ENCODE data around the gene MAMSTR.
A peak's percentile ranks its signal among the peaks of the same experiment; 100 is the strongest.
"Not testable (repeated sequence)": the region's sequence is repeated elsewhere in the genome, so short reads cannot be mapped to it uniquely, and the experiment has no call there.

MAMSTR gene

DNA sequence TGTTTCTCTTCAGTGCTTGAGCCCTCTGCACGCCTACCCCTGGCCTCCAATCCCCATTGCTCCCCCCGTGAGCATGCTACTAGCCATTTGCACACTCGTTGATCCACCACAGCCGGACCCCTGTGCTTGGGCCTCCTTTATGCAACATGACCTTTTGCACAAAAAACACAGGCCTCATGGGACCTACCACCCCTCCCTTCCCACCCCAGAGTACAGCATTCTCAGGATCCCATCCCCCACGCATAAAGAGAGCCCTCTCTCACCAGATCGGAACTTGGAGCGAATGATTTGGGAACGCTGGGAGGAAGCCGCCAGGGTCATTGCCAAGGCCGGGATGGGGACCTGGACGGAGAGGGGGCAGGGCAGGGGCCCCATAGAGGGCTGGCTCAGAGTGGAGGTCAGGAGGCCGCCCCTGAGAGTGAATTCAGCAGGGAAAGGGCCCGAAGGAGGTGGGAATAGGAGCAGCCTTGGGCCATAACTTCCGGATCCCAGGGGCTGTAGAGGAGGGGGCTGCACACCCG is 754 bp downstream of the MAMSTR start:
- DNase-seq (ENCODE audit: low read depth in 2 of 2), result no peak

DNA sequence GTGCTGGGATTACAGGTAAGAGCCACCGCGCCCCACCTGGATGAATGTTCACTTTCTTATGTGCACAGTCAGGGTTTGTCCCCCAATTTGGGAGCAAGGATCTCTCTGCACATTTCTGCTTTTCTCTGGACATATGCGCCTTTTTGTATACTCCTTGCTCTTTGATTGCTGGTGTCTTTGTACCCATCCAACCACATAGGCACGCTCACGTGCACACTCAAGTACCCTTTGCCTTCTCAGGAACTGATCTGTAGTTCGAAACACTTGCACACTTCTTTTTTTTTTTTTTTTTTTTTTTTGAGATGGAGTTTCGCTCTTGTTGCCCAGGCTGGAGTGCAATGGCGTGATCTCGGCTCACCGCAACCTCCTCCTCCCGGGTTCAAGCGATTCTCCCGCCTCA is 1.4 kb downstream of the MAMSTR start:
- not testable (repeated sequence) for DNase-seq (ENCODE audit: low read depth in 2 of 2)

DNA sequence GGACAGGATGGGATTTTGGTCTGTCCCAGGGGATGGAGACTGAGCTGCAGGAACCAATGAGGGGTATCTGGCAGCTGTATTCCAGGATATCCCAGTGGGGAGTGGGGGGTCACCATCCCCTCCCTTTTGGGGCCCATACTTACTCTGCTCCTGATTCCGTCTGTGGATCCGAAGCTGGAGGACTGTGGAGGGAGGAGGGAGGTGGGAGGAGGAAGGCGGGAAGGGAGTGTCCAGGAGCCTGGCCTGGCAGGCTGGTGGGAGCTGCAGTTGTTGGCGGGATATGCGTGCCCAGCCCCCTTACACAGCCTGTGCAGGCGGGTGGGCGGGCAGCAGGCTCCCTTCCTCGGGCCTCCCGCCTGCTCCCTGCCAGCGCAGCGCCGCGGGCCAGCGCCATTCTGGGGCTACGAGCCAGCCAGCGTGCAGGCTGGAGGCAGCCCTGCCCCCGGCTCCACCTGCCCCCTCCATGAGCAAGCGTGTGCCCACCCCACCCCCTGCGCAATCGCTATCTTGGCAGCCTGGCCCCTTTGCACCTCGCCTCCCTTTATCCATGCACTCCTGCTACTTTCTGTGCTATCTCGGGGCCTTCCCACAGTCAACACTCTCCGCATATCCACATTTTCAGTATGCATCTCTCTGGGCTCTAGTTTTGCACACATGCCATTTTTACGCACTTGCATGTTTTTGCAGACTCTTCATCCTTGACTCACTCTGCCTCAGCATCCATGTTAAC is 2.8 kb downstream of the MAMSTR start:
- no peak for DNase-seq (ENCODE audit: low read depth in 2 of 2)

DNA sequence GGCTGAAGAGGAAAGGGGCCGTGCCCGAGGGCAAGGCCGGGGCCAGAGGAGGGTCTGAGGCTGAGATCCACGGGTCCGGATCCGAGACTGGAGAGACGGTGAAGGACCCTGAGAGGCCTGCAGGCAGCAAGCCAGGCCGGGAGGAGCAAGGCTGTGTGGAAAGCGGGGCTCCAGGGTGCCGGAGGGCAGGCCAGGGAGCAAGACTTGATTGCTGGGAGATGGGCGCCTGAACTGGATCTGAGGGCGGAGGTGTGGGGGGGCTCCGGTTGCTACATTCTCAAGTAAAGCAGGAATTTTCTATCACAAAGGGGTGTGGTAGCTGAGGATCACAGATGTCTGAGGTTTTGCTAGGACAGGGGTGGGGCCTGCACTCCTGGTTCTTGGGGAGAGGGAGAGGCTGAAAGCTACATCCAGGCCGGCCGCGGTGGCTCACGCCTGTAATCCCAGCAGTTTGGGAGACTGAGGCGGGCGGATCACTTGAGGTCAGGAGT is 3.8 kb downstream of the MAMSTR start:
- DNase-seq (ENCODE audit: low read depth in 2 of 2), result no peak

GRCh38 chr19:48714759-48715675 is 4.5 kb downstream of the MAMSTR start:
- DNase-seq (ENCODE audit: low read depth in 2 of 2), result no peak

- peak; percentile 91 to 95 for DNase-seq (ENCODE audit: low read depth in 2 of 2)
Observed at GRCh38 chr19:48713864-48714755, 5.4 kb downstream of the MAMSTR start.

GRCh38 chr19:48713041-48713863 is 6.3 kb downstream of the MAMSTR start:
- DNase-seq (ENCODE audit: low read depth in 2 of 2), result no peak

GRCh38 chr19:48711106-48711662 is 8.3 kb downstream of the MAMSTR start:
- no peak for DNase-seq (ENCODE audit: low read depth in 2 of 2)

DNA sequence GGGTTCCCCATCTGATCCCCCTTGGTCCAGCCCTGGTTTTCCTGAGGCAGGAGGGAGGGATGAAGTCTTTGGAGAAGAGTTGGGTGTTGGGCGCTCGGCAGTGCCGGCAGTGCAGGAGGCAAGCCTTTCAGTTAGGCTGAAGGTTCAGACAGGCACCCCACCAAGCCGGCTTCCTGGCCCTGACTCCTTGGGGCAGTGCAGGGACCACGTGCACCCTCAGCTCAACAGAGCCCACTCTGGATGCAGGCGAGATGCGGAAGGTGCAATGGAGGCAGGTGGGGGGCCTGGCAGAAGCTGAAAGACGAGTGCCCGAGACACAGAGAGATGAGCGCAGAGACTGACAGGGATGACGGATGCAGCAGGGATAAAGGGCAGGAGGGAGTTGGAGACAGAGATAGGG is 11.1 kb downstream of the MAMSTR start:
- no peak for DNase-seq (ENCODE audit: low read depth in 2 of 2)

DNA sequence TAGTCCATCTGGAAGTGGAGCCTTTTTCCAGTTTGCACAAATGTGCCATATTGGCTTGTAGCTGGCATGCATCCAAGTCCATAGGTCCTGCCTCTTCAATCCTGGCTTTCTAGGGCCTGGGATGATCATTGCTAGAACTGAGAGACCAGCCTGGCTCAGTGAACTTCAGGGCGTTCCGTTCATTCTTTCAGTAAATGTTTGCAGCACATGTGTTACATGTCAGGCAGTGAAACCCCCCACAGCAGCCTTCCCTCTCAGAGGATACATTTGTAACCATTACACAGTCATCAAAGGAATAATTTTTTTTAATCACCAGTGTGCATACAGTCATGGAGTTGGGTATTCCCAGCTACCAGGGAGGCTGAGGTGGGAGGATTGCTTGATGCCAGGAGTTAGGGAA is 14.1 kb downstream of the MAMSTR start:
- no peak for DNase-seq (ENCODE audit: low read depth in 2 of 2)

DNA sequence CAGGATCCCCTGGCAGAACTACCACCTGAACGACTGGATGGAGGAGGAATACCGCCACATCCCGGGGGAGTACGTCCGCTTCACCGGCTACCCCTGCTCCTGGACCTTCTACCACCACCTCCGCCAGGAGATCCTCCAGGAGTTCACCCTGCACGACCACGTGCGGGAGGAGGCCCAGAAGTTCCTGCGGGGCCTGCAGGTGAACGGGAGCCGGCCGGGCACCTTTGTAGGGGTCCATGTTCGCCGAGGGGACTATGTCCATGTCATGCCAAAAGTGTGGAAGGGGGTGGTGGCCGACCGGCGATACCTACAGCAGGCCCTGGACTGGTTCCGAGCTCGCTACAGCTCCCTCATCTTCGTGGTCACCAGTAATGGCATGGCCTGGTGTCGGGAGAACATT is 16.2 kb downstream of the MAMSTR start:
- no peak for DNase-seq (ENCODE audit: low read depth in 2 of 2)

DNA sequence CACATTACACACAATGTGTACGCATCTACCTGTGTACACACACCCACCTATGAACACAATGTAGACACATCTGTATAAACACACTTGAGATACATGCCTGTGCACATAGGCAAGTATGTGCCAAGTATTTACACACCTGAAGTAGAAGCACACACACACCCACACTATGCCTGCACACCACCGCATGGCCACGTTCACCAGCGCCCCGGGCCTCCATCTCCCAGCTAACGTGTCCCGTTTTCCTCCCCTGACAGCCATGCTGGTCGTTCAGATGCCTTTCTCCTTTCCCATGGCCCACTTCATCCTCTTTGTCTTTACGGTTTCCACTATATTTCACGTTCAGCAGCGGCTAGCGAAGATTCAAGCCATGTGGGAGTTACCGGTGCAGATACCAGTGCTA is 16.8 kb downstream of the MAMSTR start:
- DNase-seq (ENCODE audit: low read depth in 2 of 2), result no peak

- DNase-seq (ENCODE audit: low read depth in 2 of 2), result no peak
Observed at GRCh38 chr19:48698046-48698445, 21.5 kb downstream of the MAMSTR start.

DNA sequence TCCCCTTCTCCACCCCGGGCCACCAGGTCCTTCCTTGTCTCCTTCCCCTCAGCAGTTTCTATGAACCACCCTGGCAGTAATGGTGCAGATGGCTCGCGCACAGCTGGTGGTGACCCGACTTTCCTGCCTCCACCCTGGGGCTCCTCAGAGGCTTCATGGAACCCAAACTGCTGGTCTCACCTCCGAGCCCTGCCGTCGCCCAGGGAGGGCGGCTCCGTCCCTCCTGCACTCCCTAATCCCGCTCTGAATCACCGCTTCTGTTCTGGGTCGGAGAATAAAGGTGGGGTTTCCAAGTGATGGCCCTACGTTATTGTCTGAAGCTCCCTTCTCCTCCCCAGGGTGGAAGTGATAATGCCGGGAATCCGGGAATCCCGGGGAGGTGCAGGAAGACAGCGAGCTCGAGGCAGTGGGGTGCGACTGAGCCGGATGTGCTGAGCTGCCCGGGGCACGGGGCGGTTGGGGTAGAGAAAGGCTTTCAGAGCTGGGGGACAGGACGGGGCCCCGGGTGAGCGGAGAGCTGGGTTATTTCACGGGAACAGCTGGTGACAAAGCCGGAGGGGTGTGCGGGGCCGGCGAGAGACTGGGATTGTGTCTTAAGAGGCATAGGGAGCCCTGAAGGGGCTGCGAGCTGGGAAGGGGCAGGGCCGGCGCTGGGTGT is 23.0 kb downstream of the MAMSTR start:
- no peak for DNase-seq (ENCODE audit: low read depth in 2 of 2)

DNA sequence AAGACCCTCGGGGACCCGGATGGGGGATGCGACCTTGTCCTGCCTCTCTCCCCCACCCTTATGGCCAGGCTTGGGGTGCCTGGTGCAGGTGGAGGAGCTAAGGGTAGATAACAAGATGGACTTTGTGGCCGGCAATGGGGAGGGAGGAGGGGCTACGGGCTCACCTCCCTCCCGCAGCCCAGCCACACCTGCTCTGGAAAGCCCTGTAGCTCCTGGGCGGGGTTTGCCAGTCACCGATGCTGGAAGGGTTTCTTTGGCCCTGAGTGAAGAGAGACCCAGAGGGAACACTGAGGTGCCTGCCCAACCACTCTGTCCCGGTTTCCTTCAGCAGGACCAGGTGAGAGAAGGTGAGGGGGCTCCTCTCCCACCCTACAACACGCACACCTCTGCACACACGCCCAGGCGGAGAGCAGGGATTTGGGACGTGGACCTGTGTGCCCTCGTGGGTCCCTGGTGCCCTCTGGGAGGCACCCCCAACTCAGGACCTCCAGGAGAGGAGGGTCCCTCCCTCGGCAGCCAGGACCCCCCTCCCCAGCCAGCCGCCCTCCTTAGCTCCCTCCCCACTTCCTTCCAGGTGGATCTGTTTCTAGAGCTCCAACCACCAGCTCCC is 23.7 kb downstream of the MAMSTR start, which contains the start of gene FUT2:
Gene FUT2 (plus strand): TSS at position 229 of the 610 bp plus-strand sequence. CDS start 6,986 bp downstream, outside the sequence.
- no peak for DNase-seq (ENCODE audit: low read depth in 2 of 2)

GRCh38 chr19:48693629-48694028 is 25.9 kb downstream of the MAMSTR start:
- not testable (repeated sequence) for DNase-seq (ENCODE audit: low read depth in 2 of 2)

- DNase-seq (ENCODE audit: low read depth in 2 of 2), result no peak
Observed at GRCh38 chr19:48689449-48689848, 30.1 kb downstream of the MAMSTR start.

DNA sequence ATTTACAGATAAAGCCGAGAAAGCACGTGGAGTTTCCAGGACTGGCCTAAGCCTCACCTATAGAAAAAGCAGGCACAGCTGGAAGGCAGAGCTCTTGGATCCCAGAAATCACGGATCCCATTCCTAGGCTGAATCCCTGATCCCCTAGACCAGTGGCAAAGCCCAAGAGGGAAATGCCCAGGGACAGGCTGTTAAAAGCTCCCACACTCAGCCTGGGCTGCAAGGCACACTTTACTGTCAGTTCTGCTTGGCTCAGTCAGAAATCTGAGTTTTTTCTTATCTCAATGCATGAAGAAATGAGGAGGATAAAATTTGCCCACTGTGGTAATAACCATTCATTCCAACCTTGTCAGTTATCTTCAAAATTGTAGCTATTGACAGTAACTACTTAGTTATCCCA is 31.7 kb downstream of the MAMSTR start:
- no peak for DNase-seq (ENCODE audit: low read depth in 2 of 2)

DNA sequence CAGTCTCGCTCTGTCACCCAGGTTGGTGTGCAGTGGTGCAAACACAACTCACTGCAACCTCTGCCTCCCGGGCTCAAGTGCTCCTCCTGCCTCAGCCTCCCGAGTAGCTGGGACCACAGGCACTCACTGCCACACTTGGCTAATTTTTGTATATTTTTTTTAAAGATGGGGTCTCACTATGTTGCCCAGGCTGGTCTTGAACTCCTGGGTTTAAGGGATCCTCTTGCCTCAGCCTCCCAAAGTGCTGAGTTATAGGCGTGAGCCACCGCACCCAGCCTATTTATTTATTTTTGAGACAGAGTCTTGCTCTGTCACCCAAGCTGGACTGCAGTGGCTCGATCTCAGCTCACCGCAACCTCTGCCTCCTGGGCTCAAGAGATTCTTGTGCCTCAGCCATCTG is 32.9 kb downstream of the MAMSTR start:
- not testable (repeated sequence) for DNase-seq (ENCODE audit: low read depth in 2 of 2)

Measured in stimulated activated CD4-positive, alpha-beta T cell treated with anti-CD3 and anti-CD28 coated beads, Interleukin-1b, Interleukin-23, amount 100 ng/mL, for 4 hours (primary cell).